HG02571 (cell line): ENCODE data around the gene NPL.

ENCODE experiments used
- ATAC-seq: cut with Tn5 transposase; IDR thresholded peaks from one replicate; pipeline ENCODE4 v1.9.1; 2021; ENCODE audit warnings: mild to moderate bottlenecking, moderate library complexity; ENCODE audit not compliant: unreplicated experiment

The NPL gene

GRCh38 chr1:182777386-182777785 is 12.2 kb upstream of the NPL start:
- no peak for ATAC-seq

- no peak for ATAC-seq
These were observed 10.7 kb upstream of the NPL start for GRCh38 chr1:182778862-182779261.

- no peak for ATAC-seq
These were observed 10.0 kb upstream of the NPL start for GRCh38 chr1:182779530-182779929.

GRCh38 chr1:182781841-182782586 is 7.6 kb upstream of the NPL start:
- no peak for ATAC-seq

GRCh38 chr1:182782587-182782913 is 7.0 kb upstream of the NPL start:
- no peak for ATAC-seq

GRCh38 chr1:182783068-182783467 is 6.5 kb upstream of the NPL start:
- no peak for ATAC-seq

GRCh38 chr1:182784556-182785171 is 4.9 kb upstream of the NPL start:
- no peak for ATAC-seq

- ATAC-seq, result no peak
These were observed 4.4 kb upstream of the NPL start for GRCh38 chr1:182785181-182785580.

- no peak for ATAC-seq
These were observed 3.2 kb upstream of the NPL start for GRCh38 chr1:182786223-182786994.

GRCh38 chr1:182786995-182787324 is 2.6 kb upstream of the NPL start:
- no peak for ATAC-seq

- ATAC-seq, result no peak
These were observed 2.0 kb downstream of the NPL start for GRCh38 chr1:182791281-182792179.

- ATAC-seq, result no peak
These were observed 4.5 kb downstream of the NPL start for GRCh38 chr1:182794091-182794490.

- ATAC-seq, result no peak
These were observed 5.2 kb downstream of the NPL start for GRCh38 chr1:182794676-182795201.

GRCh38 chr1:182795563-182796228 is 6.1 kb downstream of the NPL start:
- no peak for ATAC-seq

GRCh38 chr1:182802006-182802803 is 12.6 kb downstream of the NPL start:
- no peak for ATAC-seq

GRCh38 chr1:182803846-182804245 is 14.3 kb downstream of the NPL start:
- ATAC-seq, result no peak

GRCh38 chr1:182806015-182806678 is 16.6 kb downstream of the NPL start:
- no peak for ATAC-seq

GRCh38 chr1:182807907-182808306 is 18.3 kb downstream of the NPL start:
- ATAC-seq, result no peak

GRCh38 chr1:182809414-182809957 is 19.9 kb downstream of the NPL start:
- no peak for ATAC-seq
